HG02623 (cell line): ENCODE results near the gene MYOZ3.

ENCODE experiments used
- ATAC-seq: cut with Tn5 transposase; IDR thresholded peaks from one replicate; pipeline ENCODE4 v1.9.1; 2021; ENCODE audit warnings: moderate library complexity; ENCODE audit not compliant: unreplicated experiment

The MYOZ3 gene

DNA sequence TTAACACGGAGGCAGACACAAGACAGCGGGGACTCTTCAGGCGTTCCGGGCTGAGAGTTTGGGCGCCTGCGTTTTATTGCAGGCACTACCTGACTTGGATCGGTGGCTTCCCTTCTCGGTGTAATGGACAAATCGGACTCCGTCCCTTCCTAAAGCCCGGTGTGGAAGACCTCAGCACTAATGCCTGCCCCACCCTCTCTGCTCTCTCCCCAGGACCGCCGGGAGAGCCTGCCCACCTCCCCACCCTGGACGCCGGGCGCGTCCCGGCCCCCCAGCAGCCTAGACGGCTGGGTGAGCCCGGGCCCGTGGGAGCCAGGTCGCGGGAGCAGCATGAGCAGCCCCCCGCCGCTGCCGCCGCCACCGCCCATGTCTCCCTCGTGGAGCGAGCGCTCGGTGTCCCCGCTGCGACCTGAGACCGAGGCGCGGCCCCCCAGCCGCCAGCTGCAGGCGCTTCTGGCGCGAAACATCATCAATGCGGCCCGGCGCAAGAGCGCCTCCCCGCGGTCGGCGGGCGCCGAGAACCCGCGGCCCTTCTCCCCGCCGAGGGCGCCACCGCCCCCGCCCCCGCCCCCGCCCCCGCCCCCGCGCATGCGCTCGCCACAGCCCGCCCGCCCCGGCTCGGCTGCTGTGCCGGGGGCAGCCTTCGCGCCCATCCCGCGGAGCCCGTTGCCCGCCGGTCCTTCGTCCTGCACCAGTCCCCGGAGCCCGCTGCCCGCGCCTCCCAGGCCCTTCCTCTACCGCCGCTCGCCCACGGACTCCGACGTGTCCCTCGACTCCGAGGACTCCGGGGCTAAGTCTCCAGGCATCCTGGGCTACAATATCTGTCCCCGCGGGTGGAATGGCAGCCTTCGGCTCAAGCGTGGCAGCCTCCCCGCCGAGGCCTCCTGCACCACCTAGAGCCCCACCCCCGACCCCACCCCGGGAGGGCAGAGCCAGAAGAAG, 4.6 kb upstream of the MYOZ3 start:
- no peak for ATAC-seq

DNA sequence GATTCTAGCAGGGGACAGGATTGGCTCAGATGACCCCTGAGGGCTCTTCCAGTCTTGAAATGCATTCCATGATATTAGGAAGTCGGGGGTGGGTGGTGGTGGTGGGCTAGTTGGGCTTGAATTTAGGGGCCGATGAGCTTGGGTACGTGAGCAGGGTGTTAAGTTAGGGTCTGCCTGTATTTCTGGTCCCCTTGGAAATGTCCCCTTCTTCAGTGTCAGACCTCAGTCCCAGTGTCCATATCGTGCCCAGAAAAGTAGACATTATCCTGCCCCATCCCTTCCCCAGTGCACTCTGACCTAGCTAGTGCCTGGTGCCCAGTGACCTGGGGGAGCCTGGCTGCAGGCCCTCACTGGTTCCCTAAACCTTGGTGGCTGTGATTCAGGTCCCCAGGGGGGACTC, 2.9 kb upstream of the MYOZ3 start:
- ATAC-seq, result no peak

DNA sequence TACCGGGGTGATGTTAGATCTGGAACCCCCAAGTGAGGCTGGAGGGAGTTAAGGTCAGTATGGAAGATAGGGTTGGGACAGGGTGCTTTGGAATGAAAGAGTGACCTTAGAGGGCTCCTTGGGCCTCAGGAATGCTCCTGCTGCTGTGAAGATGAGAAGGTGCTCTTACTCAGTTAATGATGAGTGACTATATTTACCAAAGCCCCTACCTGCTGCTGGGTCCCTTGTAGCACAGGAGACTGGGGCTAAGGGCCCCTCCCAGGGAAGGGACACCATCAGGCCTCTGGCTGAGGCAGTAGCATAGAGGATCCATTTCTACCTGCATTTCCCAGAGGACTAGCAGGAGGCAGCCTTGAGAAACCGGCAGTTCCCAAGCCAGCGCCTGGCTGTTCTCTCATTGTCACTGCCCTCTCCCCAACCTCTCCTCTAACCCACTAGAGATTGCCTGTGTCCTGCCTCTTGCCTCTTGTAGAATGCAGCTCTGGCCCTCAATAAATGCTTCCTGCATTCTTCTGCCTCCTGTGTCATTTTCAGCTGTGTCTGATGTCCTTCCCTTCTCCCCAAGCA, 2.3 kb upstream of the MYOZ3 start:
- ATAC-seq, result no peak

DNA sequence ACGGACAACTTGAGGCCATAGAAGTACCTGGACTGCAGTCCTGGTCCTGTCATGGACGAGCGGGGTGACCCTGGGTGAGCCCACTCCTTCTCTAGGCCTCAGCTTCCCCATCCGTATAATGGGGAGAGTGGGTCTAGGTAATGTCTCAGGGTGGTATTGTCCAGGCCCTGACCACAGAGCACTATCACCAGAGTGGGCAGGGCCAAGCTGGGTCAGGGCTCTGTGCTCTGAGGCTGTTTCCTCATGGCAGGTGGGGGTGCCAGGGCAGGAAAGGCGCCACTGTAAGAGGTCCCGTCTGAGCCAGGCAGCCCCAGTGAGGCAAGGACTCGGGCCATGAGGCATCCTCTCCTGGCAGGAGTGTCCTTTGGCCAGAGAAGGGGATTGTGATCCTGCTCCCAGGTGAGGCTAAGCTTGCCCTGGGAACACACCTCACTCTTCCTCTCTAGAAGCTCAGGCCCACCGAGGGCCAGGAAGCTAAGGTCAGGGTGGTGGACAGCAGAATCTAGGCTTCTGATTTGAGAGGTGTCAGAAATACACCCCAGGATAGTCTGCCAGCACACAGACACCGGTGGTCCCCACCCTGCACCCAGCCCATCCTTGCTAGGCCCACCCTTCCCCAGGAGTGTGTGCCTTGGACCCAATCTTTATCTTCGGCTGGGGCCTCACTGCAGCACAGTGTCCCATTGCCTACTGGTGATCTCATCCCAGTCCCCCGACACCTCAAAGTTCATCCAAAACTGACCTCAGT, 1.5 kb upstream of the MYOZ3 start:
- ATAC-seq, result no peak

DNA sequence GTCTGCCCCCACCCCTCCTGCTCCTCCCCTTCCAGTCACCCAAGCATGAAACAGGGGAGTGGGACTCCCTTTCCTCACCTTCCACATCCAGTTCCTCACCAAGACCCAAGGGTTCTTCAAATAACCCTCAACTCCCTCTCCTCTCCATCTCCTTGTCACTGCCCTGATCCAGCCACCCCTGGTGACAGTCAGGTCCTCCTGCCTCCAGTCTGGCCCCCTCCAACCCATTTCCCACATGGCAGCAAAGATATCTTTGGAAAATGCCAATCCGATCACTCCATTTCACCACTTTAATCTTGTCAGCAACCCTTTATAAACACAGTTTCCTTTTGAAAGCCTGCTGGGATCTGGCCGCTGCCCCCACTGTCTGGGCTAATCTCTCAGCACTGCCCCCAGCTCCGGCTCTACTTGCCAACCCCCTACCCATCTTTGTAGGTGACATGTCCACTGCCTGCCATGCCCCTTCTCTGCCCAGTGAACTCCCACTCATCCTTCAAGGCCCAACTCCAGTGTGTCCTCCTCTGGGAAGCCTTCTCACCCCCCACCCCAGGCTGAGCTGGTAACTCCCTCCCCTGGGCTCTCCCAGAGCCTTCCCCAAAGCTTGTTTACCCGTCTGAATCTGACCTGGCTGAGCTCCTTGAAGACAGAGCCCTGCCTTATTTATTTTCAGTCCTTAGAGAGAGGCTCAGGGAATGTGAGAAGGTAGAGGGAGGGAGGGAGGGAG, 781 bp upstream of the MYOZ3 start:
- no peak for ATAC-seq

DNA sequence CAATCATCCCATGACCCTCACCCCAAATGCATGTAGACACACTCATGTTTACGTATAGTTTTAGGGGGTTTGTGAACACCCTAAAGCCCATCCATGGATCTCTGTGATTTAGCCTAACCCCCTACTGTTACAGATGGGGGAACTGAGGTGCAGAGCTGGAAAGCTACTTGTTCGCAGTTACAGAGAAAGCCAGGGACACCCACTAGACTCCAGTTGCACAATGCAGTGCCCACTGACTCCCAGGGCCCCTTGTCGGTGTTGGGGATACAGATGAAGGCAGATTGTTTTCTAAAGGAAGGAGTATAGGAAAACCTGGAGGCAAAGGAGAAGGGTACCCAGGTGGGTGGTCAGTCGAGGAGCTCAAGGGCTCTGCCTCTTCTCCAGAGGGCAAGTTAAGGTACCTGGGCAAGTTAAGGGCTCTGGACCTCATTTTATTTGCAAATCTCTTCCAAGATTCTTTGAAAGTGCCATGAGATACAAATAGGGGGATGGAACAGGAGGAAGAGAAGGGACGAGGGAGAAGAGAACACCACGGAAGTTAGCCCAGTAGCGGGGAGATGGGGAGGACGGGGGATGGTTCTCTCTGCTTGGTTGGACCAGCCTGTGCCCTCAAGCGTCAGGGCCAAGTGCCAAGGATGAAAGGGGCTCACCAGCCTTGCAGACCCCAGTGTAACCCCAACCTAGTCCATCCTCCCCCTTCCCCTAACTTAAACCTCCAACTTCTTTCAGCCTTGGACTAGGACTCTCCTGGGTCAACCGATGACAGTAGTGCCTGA, 958 bp downstream of the MYOZ3 start:
- ATAC-seq, result no peak

DNA sequence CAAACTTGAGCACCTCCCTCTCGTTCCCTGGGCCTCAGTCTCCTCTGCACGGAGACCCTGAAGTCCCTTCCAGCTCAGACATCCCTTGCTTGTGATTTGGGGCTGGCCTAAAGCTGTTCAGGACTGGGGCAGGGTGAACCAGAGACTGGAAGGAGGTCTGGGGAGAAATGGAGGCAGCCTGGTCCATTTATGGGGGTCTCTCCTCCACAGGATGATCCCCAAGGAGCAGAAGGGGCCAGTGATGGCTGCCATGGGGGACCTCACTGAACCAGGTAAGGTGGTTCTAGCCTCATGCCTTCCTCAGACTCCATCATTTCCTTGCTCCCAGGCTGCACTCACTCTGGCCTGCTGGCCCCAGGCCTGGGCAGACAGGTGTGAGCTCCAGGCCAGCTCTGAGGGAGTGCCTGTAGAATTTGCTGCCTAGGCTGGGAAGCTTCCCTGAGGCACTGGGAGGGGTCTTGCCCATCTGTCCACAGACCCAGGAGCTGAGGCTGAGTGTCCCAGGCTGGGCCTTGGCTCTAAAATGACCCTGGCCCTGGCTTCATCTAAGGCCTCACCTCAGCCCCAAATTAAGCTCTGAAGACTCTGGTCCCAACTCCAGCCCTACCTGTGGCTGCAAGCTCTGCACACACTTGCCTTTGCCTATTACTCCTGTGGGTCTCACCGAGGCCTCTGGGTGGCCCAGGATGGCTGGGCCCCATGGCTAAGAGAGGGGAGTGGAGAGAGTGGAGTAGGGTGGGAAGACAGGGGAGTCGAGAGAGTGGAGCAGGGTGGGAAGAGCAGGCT, 1.9 kb downstream of the MYOZ3 start:
- no peak for ATAC-seq

DNA sequence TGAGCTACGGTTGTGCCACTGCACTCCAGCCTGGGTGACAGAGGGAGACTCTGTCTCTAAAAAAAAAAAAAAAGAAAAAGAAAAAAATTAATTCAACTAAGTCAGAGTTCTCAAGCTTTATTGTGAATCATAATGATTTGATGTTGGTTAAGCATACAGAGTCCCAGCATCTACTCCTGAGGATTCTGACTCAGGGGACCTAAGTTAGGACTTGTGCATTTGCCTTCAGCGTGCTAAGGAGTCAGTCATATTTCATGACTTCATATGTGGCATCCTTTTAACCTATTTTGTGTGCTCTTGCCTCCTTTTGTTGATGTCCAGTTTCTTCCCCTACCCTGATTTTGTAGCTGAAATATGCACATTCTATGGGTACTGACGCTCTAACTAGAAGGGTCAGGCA, 2.9 kb downstream of the MYOZ3 start:
- ATAC-seq, result no peak

DNA sequence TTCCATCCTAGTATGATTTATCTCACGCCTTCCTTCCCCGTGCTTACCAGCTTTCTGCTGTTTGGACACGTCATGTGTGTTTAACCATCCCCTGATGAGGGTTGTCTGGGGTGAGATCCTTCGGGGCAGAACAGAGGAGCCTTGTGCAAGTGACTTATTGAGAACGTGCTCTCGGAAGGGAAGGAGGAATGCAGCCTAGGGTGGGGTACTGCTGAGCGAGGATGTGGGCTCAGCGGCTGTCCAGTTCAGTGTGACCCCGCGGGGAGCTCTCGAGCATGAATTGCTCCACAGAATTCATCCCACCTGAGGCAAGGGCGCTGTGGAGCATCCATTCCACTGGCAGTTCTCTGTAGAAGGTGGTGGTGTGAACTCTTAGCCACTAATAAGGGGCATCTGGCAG, 4.0 kb downstream of the MYOZ3 start:
- no peak for ATAC-seq

DNA sequence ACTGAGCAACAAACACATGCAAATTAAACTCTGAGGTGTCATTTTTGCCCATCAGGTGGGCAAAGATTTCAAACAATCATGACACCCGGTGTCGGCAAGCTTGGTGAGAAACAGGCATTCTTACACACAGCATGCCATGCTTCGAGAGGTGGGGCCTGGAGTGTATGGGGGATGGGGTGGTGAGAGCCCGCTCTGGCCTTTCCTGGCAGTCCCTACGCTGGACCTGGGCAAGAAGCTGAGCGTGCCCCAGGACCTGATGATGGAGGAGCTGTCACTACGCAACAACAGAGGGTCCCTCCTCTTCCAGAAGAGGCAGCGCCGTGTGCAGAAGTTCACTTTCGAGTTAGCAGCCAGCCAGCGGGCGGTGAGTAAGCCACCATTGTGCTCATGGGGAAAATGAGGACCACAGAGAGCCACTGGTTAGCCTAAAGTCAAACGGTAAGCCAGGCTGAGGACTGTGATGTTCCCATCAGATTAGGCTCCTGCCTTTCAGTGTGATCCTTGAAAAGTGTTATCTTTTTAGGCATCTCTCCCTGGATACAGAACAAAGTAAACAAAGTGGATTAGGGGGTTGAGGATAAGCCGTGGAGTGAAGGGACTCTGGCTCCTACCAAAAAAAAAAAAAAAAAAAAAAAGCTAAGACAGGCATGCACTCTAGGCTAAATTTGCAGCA, 9.4 kb downstream of the MYOZ3 start:
- ATAC-seq, result no peak

DNA sequence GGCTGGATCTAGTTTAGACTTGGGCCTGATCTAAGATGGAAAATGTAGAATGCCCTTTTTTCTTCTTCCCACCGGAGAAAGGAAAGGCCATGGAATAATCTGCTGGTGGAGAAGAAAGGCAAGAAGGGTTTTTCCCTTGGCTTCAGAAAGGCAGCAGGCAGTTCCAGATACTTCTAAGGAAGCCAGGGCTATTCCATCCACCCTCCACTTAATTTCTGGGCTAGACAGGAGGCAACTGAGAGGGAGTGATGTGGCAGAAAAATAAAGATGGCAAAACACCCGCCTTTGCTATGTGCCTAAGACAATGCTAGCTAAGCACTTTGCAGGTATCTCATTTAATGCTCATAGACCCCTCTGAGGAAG, 9.9 kb downstream of the MYOZ3 start:
- no peak for ATAC-seq

DNA sequence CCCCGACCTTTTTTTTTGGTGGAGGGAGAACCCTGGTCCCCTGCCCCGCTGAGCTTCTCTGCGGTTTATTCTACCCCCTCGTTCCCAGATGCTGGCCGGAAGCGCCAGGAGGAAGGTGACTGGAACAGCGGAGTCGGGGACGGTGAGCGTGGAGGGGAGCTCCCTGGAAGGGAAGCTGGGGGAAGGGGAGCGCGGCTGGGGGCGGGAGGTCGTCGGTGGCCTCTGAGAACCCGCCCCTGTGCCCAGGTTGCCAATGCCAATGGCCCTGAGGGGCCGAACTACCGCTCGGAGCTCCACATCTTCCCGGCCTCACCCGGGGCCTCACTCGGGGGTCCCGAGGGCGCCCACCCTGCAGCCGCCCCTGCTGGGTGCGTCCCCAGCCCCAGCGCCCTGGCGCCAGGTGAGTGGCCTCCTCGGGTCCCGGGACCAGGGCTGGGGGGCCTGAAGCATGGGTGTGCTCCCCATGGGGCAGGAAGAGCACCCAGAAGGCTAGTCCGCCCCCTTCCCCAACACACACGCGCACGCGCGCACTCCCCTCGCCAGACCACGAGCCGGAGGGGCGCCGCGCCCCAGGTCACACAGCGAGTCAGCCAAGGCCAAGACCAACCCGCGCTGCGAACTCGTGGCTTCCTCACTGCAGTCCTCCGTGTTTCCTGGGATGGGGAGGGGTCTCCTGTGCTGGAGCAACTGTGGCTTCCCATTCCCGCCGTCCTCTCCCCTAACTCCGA, 10.6 kb downstream of the MYOZ3 start:
- ATAC-seq, result no peak

DNA sequence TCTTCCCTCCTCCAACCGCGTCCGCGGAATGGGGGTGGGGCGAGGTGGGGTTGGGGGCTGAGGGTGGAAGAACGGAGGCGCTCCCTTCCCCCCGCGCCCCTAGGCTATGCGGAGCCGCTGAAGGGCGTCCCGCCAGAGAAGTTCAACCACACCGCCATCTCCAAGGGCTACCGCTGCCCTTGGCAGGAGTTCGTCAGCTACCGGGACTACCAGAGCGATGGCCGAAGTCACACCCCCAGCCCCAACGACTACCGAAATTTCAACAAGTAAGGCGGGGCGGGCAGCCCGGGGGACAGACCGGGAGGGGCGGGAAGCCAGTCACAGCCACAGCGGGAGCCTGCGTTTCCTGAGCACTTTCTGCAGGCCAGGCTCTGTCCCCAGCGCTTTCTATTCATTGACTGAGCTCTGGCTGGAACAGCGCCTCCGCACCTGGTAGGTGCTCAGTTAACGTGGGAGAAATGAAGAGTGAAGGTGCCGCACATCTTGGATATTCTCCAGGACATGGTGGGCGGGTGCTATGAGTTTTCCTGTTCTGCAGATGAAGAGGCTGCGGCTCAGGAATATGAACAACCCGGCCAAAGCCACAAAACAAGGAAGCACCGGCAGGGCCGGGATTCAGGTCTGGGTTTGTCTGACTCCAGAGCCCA, 11.3 kb downstream of the MYOZ3 start:
- no peak for ATAC-seq

DNA sequence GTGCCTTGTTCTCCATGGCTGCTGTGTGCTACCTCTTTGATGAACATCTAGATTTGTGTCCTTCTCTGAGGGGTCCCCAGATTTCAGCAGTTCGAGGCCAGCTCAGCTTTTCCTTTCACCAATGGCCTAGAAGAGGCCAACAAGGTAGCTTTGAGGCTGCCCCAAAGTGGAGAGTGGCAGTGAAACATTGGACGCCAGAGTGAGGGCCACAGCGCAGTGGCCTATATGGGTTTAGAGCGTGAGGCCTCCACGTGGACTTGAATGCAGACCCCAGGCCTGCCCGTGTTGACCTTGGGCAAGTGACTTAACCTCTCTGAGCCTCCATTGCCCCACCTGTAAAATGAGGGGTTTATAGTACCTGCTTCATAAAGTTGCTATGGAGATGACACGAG, 11.8 kb downstream of the MYOZ3 start:
- ATAC-seq, result no peak

DNA sequence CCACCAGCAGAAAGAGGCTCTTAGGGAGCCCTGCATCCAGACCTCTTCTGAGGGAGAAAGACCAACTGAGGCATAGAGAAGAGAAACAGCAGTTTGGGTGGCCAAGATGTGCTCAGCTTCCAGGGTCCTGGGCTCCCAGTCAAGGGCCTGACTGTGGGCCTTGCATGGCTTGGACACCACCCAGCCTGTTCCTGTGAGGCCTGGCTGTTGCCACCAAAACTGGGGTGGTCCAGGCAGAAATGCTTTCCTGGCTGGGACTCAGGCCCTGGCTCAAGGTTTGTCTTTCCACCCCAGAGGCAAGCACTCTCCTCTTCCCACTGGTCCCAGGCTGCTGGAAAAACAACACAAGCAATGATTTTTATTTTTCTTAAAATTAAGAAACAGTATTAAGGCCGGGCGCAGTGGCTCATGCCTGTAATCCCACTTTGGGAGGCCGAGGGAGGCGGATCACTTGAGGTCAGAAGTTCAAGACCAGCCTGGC, 13.3 kb downstream of the MYOZ3 start:
- no peak for ATAC-seq

DNA sequence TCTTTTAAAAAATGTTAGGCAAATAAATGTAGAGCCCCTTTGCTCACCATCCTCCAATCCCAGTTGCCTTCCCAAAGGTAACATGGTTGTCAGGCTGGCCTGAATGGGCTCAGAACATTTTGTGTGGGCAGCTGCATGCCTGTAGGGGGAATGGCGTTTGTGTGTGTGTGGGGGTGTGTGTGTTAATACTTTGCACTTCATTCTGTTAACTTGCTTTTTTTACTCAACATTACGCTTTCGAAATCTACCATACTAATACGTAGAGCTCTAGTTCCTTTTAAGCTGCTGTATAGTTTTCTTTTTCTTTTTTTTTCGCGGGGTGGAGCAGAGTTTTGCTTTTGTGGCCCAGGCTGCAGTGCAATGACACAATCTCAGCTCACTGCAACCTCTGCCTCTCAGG, 14.0 kb downstream of the MYOZ3 start:
- no peak for ATAC-seq

DNA sequence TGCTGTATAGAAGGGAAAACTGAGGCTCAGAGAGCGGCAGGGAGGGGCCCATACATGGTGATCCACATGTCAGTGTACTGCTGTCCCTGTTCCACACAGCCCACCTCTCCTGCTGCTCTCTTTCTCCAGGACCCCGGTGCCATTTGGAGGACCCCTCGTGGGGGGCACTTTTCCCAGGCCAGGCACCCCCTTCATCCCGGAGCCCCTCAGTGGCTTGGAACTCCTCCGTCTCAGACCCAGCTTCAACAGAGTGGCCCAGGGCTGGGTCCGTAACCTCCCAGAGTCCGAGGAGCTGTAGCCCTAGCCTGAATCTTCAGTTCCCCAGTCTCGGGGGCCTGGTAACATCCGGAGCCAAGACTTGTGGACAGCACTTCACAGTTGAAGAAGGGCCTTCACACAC, 15.5 kb downstream of the MYOZ3 start:
- ATAC-seq, result no peak

DNA sequence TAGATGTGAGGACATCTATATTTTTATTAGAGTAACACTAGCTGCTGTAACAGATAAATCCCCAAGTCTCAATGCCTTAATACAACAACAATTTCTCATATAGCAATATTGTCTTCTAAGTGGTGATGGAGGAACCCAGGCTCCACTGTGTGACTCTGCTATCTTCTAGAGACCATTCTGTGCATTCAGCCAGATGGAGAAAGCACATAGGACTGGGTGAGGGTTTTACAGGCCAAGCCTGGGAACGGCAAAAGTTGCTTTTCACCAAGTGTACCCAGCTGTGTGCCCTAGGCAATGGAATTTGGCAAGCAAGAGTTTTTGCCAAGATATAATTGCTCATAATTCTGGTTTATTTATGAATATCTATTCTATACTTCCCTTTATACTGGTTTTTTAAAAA, 28.1 kb downstream of the MYOZ3 start:
- no peak for ATAC-seq
